ENCODE measurements around the gene DYNLT1. TPM values are rescaled to one million over a fixed set of nuclear protein-coding genes. Genes with fewer than 3 reads are reported as not detected.

The DYNLT1 gene
- total and polyA plus RNA-seq, 2 of the 13 experiments (the other 11 are each of a cell fraction or from before 2014, with no cell fraction given), result 108 to 171 TPM

DNA sequence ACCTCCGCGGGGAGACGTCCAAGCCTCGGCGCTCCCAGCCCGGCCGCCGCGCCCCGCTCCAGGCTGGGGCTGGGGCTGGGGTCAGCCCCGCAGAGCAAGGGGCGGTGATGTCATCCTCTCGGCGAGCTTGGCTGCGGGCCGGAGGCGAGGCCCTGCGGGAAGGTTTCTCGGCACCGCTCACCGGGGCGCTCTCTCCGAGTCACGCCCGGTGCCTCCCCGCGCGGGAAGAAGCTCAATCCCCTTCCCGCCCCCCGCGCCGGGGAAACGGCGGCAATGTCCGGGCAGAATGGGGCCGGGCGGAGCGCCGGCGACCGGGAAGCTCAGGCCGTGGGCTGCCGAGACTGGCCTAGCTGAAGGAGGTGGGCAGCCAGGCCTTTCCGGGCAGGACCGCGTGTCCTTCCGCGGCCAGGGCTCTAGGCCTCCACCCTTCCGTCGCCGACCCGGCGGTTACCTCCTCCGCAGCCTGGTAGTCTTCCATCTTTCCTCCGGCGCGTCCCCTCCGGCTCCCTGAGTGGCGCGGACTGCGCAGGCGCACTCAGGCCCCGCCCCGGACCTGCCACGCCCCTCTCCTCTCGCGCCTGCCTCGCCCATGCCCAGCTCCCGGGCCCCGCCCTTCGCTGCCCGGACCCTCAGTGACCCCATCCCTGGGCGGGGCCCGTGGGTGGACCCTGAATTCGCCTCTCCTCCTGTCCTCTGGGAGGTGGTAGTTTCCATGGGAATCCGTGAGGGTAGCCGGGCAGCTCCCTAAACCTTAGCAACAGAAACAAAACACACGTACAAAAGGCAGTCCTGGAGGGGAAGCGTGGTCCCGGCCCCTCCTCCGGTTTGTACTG lies at the start of gene DYNLT1 (continued):
- TF ChIP-seq, protein P1, sequence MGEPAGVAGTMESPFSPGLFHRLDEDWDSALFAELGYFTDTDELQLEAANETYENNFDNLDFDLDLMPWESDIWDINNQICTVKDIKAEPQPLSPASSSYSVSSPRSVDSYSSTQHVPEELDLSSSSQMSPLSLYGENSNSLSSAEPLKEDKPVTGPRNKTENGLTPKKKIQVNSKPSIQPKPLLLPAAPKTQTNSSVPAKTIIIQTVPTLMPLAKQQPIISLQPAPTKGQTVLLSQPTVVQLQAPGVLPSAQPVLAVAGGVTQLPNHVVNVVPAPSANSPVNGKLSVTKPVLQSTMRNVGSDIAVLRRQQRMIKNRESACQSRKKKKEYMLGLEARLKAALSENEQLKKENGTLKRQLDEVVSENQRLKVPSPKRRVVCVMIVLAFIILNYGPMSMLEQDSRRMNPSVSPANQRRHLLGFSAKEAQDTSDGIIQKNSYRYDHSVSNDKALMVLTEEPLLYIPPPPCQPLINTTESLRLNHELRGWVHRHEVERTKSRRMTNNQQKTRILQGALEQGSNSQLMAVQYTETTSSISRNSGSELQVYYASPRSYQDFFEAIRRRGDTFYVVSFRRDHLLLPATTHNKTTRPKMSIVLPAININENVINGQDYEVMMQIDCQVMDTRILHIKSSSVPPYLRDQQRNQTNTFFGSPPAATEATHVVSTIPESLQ (CRISPR knock-in tag; conservative IDR thresholded peaks at IDR 0.05), result no peak; the same call in 1 of the 2 replicates
- TF ChIP-seq CERS6 (CRISPR knock-in tag; IDR thresholded peaks at IDR 0.05) (no peak), FOSL1 (CRISPR knock-in tag; IDR thresholded peaks at IDR 0.05; ENCODE audit: borderline replicate concordance) (no peak), ZNF20 (CRISPR knock-in tag; IDR thresholded peaks at IDR 0.05) (0 out of 2 replicates have a peak, but pooled peaks have one; percentile 42), HOXD1 (CRISPR knock-in tag; IDR thresholded peaks at IDR 0.05) (peak; percentile 93; the same call in 1 of the 2 replicates), ZNF839 (CRISPR knock-in tag; IDR thresholded peaks at IDR 0.05; ENCODE audit: borderline replicate concordance) (peak; percentile 51; the same call in 1 of the 2 replicates), ZNF10 (CRISPR knock-in tag; IDR thresholded peaks at IDR 0.05; ENCODE audit: borderline replicate concordance, low read depth) (no peak), ZHX1 (CRISPR knock-in tag; IDR thresholded peaks at IDR 0.05; ENCODE audit: low read depth) (no peak), MED13 (CRISPR knock-in tag; IDR thresholded peaks at IDR 0.05) (peak; percentile 61; the same call in 1 of the 2 replicates), DNMT1 (CRISPR knock-in tag; IDR thresholded peaks at IDR 0.05) (no peak), CREM (IDR thresholded peaks at IDR 0.05) (no peak), CREM (CRISPR knock-in tag; IDR thresholded peaks at IDR 0.05) (no peak), ZNF713 (CRISPR knock-in tag; IDR thresholded peaks at IDR 0.05) (no peak), ZNF841 (CRISPR knock-in tag; IDR thresholded peaks at IDR 0.05; ENCODE audit: borderline replicate concordance) (no peak), RBM22 (optimal IDR thresholded peaks at IDR 0.05; ENCODE audit: low read length) (no peak), FOXP4 (CRISPR knock-in tag; IDR thresholded peaks at IDR 0.05) (no peak), ZNF160 (CRISPR knock-in tag; IDR thresholded peaks at IDR 0.05) (peak; percentile 93; the same call in 1 of the 2 replicates), MEF2D (CRISPR knock-in tag; IDR thresholded peaks at IDR 0.05) (no peak)
